MM.1S (cell line): Measurements from ENCODE around the gene SDHA.

ENCODE experiments used
- EZH2 ChIP-seq: fragments of 300-600 bp; sonication (generic); optimal IDR thresholded peaks from 2 replicates; pipeline ENCODE3; 2017; ENCODE audit warnings: low read depth, mild to moderate bottlenecking, antibody characterized with exemption, low read length, mixed read lengths
- EZH2phosphoT487 ChIP-seq: fragments of 300-600 bp; sonication (generic); IDR thresholded peaks from 2 replicates; pipeline ENCODE4 v1.6.1; 2018; ENCODE audit warnings: antibody characterized with exemption, low read length
- TF ChIP-seq, protein P1 (sequence below): fragments of 300-600 bp; sonication (generic); IDR thresholded peaks from 2 replicates; pipeline ENCODE4 v1.5.1; 2016; ENCODE audit warnings: antibody characterized with exemption, low read length, mixed read lengths

DNA sequence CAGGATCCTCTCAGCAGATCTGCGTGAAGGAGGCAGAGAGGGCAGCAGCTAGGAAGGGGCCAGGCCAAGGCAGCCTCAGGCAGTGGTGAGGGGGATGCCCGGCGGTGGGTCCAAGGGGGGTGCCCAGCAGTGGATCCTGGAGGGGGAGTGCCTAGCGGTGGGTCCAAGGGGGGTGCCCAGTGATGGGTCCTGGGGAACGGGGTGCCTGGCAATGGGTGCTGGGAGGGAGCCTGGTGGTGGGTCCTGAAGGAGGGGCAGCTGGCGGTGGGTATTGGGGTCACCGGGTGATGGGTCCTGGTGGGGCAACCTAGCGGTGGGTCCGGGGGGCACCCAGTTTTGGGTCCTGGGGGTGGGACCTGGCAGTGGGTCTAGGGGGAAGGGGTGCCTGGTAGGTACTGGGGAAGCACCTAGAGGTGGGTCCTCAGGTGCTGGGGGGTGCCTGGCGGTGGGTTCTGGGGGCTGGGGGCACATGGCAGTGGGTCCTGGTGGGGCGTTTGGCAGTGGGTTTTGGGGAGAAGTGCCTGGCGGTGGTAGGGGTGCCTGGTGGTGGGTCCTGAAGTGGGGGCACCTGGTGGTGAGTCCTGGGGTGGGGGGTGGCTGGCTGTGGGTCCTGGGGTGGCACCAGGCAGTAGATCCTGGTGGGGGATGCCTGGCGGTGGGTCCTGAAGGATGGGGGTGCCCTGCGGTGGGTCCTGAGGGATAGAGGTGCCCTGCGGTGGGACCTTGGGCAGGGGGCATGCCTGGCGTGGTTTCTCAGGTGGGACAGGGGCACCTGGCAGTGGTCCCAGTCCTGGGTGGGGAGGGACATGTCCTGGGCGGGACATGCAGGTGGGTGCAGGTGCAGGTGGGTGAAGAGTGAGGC lies 24.9 kb upstream of the SDHA start:
- no peak for TF ChIP-seq EZH2phosphoT487
- TF ChIP-seq, protein P1, sequence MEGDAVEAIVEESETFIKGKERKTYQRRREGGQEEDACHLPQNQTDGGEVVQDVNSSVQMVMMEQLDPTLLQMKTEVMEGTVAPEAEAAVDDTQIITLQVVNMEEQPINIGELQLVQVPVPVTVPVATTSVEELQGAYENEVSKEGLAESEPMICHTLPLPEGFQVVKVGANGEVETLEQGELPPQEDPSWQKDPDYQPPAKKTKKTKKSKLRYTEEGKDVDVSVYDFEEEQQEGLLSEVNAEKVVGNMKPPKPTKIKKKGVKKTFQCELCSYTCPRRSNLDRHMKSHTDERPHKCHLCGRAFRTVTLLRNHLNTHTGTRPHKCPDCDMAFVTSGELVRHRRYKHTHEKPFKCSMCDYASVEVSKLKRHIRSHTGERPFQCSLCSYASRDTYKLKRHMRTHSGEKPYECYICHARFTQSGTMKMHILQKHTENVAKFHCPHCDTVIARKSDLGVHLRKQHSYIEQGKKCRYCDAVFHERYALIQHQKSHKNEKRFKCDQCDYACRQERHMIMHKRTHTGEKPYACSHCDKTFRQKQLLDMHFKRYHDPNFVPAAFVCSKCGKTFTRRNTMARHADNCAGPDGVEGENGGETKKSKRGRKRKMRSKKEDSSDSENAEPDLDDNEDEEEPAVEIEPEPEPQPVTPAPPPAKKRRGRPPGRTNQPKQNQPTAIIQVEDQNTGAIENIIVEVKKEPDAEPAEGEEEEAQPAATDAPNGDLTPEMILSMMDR, result no peak
- no peak for TF ChIP-seq EZH2
